ENCODE measurements around the gene GAS1. TPM values are rescaled to one million over a fixed set of nuclear protein-coding genes. Genes with fewer than 3 reads are reported as not detected.

The GAS1 gene
- total and polyA plus RNA-seq, 2 donors: 46.3 to 52.8 TPM

- no peaks in the 10 kb centered on the region for H3K36me3 ChIP-seq (ENCODE audit: insufficient read depth)
- DNase-seq (ENCODE audit: extremely low spot score): no peak
- H3K27ac ChIP-seq (ENCODE audit: low read depth): no peak overlapping the region
- H3K4me1 ChIP-seq (ENCODE audit: insufficient read depth): no peaks in the 10 kb centered on the region
- no peak overlapping the region for H3K4me3 ChIP-seq (ENCODE audit: low read depth, low read length)
- 94% methylated on average over 3 of the region's 3 CpGs for WGBS
Observed at GRCh38 chr9:86926145-86926544, 21.2 kb downstream of the GAS1 start.

GRCh38 chr9:86925686-86926085, 21.6 kb downstream of the GAS1 start:
- H3K36me3 ChIP-seq (ENCODE audit: insufficient read depth): no peaks in the 10 kb centered on the region
- no peak for DNase-seq (ENCODE audit: extremely low spot score)
- no peak overlapping the region for H3K4me3 ChIP-seq (ENCODE audit: low read depth, low read length)
- no peaks in the 10 kb centered on the region for H3K4me1 ChIP-seq (ENCODE audit: insufficient read depth)
- 83% methylated on average over 1 of the region's 1 CpG for WGBS
- no peak overlapping the region for H3K27ac ChIP-seq (ENCODE audit: low read depth)

- WGBS: 84% methylated on average over 5 of the region's 5 CpGs
- H3K36me3 ChIP-seq (ENCODE audit: insufficient read depth): no peaks in the 10 kb centered on the region
- H3K4me3 ChIP-seq (ENCODE audit: low read depth, low read length): no peak overlapping the region
- DNase-seq (ENCODE audit: extremely low spot score): no peak
- no peaks in the 10 kb centered on the region for H3K4me1 ChIP-seq (ENCODE audit: insufficient read depth)
- no peak overlapping the region for H3K27ac ChIP-seq (ENCODE audit: low read depth)
Observed at GRCh38 chr9:86924206-86924605, 23.1 kb downstream of the GAS1 start.

GRCh38 chr9:86921151-86921923, 26.0 kb downstream of the GAS1 start:
- Histone ChIP-seq H3K4me3 (ENCODE audit: low read depth, low read length) (no peak overlapping the region), H3K36me3 (ENCODE audit: insufficient read depth) (no peaks in the 10 kb centered on the region), H3K27ac (ENCODE audit: low read depth) (no peak overlapping the region), H3K4me1 (ENCODE audit: insufficient read depth) (no peaks in the 10 kb centered on the region)
- WGBS: 62% methylated on average over 15 of the region's 15 CpGs
- no peak for DNase-seq (ENCODE audit: extremely low spot score)

GRCh38 chr9:86918556-86918955, 28.8 kb downstream of the GAS1 start:
- WGBS: 89% methylated on average over 3 of the region's 3 CpGs
- Histone ChIP-seq H3K4me3 (ENCODE audit: low read depth, low read length) (no peak overlapping the region), H3K36me3 (ENCODE audit: insufficient read depth) (no peaks in the 10 kb centered on the region), H3K27ac (ENCODE audit: low read depth) (no peak overlapping the region), H3K4me1 (ENCODE audit: insufficient read depth) (no peaks in the 10 kb centered on the region)
- DNase-seq (ENCODE audit: extremely low spot score): no peak

GRCh38 chr9:86912210-86912609, 35.1 kb downstream of the GAS1 start:
- no peak overlapping the region for H3K27ac ChIP-seq (ENCODE audit: low read depth)
- 96% methylated on average over 3 of the region's 3 CpGs for WGBS
- no peak for DNase-seq (ENCODE audit: extremely low spot score)
- H3K4me3 ChIP-seq (ENCODE audit: low read depth, low read length): no peak overlapping the region
- no peaks in the 10 kb centered on the region for H3K36me3 ChIP-seq (ENCODE audit: insufficient read depth)
- H3K4me1 ChIP-seq (ENCODE audit: insufficient read depth): no peaks in the 10 kb centered on the region

GRCh38 chr9:86909388-86909787, 37.9 kb downstream of the GAS1 start:
- Histone ChIP-seq H3K27ac (ENCODE audit: low read depth) (no peak overlapping the region), H3K4me3 (ENCODE audit: low read depth, low read length) (no peak overlapping the region), H3K4me1 (ENCODE audit: insufficient read depth) (no peaks in the 10 kb centered on the region), H3K36me3 (ENCODE audit: insufficient read depth) (no peaks in the 10 kb centered on the region)
- 81% methylated on average over 2 of the region's 2 CpGs for WGBS
- no peak for DNase-seq (ENCODE audit: extremely low spot score)

- H3K4me1 ChIP-seq (ENCODE audit: insufficient read depth): no peaks in the 10 kb centered on the region
- H3K36me3 ChIP-seq (ENCODE audit: insufficient read depth): no peaks in the 10 kb centered on the region
- no peak overlapping the region for H3K27ac ChIP-seq (ENCODE audit: low read depth)
- 94% methylated on average over 3 of the region's 3 CpGs for WGBS
- DNase-seq (ENCODE audit: extremely low spot score): no peak
- no peak overlapping the region for H3K4me3 ChIP-seq (ENCODE audit: low read depth, low read length)
Observed at GRCh38 chr9:86908261-86908660, 39.0 kb downstream of the GAS1 start.

GRCh38 chr9:86907346-86907745, 40.0 kb downstream of the GAS1 start:
- no peak overlapping the region for H3K27ac ChIP-seq (ENCODE audit: low read depth)
- 38% methylated on average over 1 of the region's 1 CpG for WGBS
- no peaks in the 10 kb centered on the region for H3K36me3 ChIP-seq (ENCODE audit: insufficient read depth)
- H3K4me3 ChIP-seq (ENCODE audit: low read depth, low read length): no peak overlapping the region
- H3K4me1 ChIP-seq (ENCODE audit: insufficient read depth): no peaks in the 10 kb centered on the region
- DNase-seq (ENCODE audit: extremely low spot score): no peak

- H3K27ac ChIP-seq (ENCODE audit: low read depth): no peak overlapping the region
- no peak overlapping the region for H3K4me3 ChIP-seq (ENCODE audit: low read depth, low read length)
- WGBS: 66% methylated on average over 2 of the region's 2 CpGs
- no peaks in the 10 kb centered on the region for H3K36me3 ChIP-seq (ENCODE audit: insufficient read depth)
- H3K4me1 ChIP-seq (ENCODE audit: insufficient read depth): no peaks in the 10 kb centered on the region
- no peak for DNase-seq (ENCODE audit: extremely low spot score)
Observed at GRCh38 chr9:86903734-86904085, 43.6 kb downstream of the GAS1 start.

- H3K36me3 ChIP-seq (ENCODE audit: insufficient read depth): no peaks in the 10 kb centered on the region
- no peak overlapping the region for H3K27ac ChIP-seq (ENCODE audit: low read depth)
- no peak for DNase-seq (ENCODE audit: extremely low spot score)
- WGBS: 17% methylated on average over 19 of the region's 19 CpGs
- no peaks in the 10 kb centered on the region for H3K4me1 ChIP-seq (ENCODE audit: insufficient read depth)
- H3K4me3 ChIP-seq (ENCODE audit: low read depth, low read length): no peak overlapping the region
Observed at GRCh38 chr9:86902991-86903733, 44.1 kb downstream of the GAS1 start.

- 49% methylated on average over 21 of the region's 21 CpGs for WGBS
- H3K27ac ChIP-seq (ENCODE audit: low read depth): no peak overlapping the region
Observed at GRCh38 chr9:86902586-86902985, 44.7 kb downstream of the GAS1 start.

GRCh38 chr9:86902176-86902575, 45.1 kb downstream of the GAS1 start:
- DNase-seq (ENCODE audit: extremely low spot score): no peak
- H3K4me3 ChIP-seq (ENCODE audit: low read depth, low read length): no peak overlapping the region
- 81% methylated on average over 8 of the region's 8 CpGs for WGBS
- H3K4me1 ChIP-seq (ENCODE audit: insufficient read depth): no peaks in the 10 kb centered on the region
- no peak overlapping the region for H3K27ac ChIP-seq (ENCODE audit: low read depth)
- H3K36me3 ChIP-seq (ENCODE audit: insufficient read depth): no peaks in the 10 kb centered on the region

More at GRCh38 chr9:86902586-86902985, 44.7 kb downstream of the GAS1 start:
- H3K4me3 ChIP-seq (ENCODE audit: low read depth, low read length): no peak overlapping the region
- DNase-seq (ENCODE audit: extremely low spot score): no peak
- no peaks in the 10 kb centered on the region for H3K36me3 ChIP-seq (ENCODE audit: insufficient read depth)
- no peaks in the 10 kb centered on the region for H3K4me1 ChIP-seq (ENCODE audit: insufficient read depth)

GRCh38 chr9:86901511-86901910, 45.8 kb downstream of the GAS1 start:
- no peak for DNase-seq (ENCODE audit: extremely low spot score)
- 93% methylated on average over 3 of the region's 3 CpGs for WGBS

More at GRCh38 chr9:86901511-86901910, 45.8 kb downstream of the GAS1 start:
- Histone ChIP-seq H3K27ac (ENCODE audit: low read depth) (no peak overlapping the region), H3K36me3 (ENCODE audit: insufficient read depth) (no peaks in the 10 kb centered on the region), H3K4me1 (ENCODE audit: insufficient read depth) (no peaks in the 10 kb centered on the region), H3K4me3 (ENCODE audit: low read depth, low read length) (no peak overlapping the region)
